ENCODE measurements around the gene ZNF91.

ZNF91 gene

GRCh38 chr19:23312515-23312914 is 82.8 kb downstream of the ZNF91 start:
- no peak overlapping the region for H3K4me2 ChIP-seq (ENCODE audit: insufficient read depth, low read length)
- no peak for ATAC-seq (ENCODE audit: insufficient read depth, low read depth)

GRCh38 chr19:23311551-23311950 is 83.7 kb downstream of the ZNF91 start:
- no peak for TF ChIP-seq CTCF (IDR thresholded peaks at IDR 0.05; ENCODE audit: borderline replicate concordance, extremely low read depth, low read length, poor library complexity, severe bottlenecking)
- TF ChIP-seq EZH2 (IDR thresholded peaks at IDR 0.05; ENCODE audit: borderline replicate concordance, low read depth, low read length, severe bottlenecking) = no peak
- Histone ChIP-seq H3K9ac (ENCODE audit: low read depth, low read length) (no peak overlapping the region), H3K27me3 (ENCODE audit: insufficient read depth, low read length, poor library complexity) (no peaks in the 10 kb centered on the region), H3K4me3 (ENCODE audit: low read depth in 1 of 2, low read length in 2 of 2) (no peak overlapping the region), H3K79me2 (ENCODE audit: insufficient read depth, low read length) (no peaks in the 10 kb centered on the region), H2AFZ (ENCODE audit: low read depth, low read length) (no peak overlapping the region), H3K36me3 (ENCODE audit: insufficient read depth, low read length) (no peaks in the 10 kb centered on the region), H3K4me1 (ENCODE audit: insufficient read depth, low read length) (no peaks in the 10 kb centered on the region), H3K4me2 (ENCODE audit: insufficient read depth, low read length) (no peak overlapping the region), H3K27ac (ENCODE audit: low read length) (no peak overlapping the region), H3K9me3 (ENCODE audit: insufficient read depth, low read length, severe bottlenecking) (no peaks in the 10 kb centered on the region), H4K20me1 (ENCODE audit: insufficient read depth, low read length) (no peaks in the 10 kb centered on the region)
- DNase-seq (no peak), ATAC-seq (ENCODE audit: insufficient read depth, low read depth) (no peak)

More at GRCh38 chr19:23312515-23312914, 82.8 kb downstream of the ZNF91 start:
- no peaks in the 10 kb centered on the region for H3K9me3 ChIP-seq (ENCODE audit: insufficient read depth, low read length, severe bottlenecking)
- H3K27ac ChIP-seq (ENCODE audit: low read length) = no peak overlapping the region
- H3K4me1 ChIP-seq (ENCODE audit: insufficient read depth, low read length) = no peaks in the 10 kb centered on the region
- TF ChIP-seq CTCF (IDR thresholded peaks at IDR 0.05; ENCODE audit: borderline replicate concordance, extremely low read depth, low read length, poor library complexity, severe bottlenecking) = no peak
- TF ChIP-seq EZH2 (IDR thresholded peaks at IDR 0.05; ENCODE audit: borderline replicate concordance, low read depth, low read length, severe bottlenecking) = no peak
- no peaks in the 10 kb centered on the region for H3K36me3 ChIP-seq (ENCODE audit: insufficient read depth, low read length)
- H4K20me1 ChIP-seq (ENCODE audit: insufficient read depth, low read length) = no peaks in the 10 kb centered on the region
- no peak overlapping the region for H3K9ac ChIP-seq (ENCODE audit: low read depth, low read length)
- no peak for DNase-seq
- H3K4me3 ChIP-seq (ENCODE audit: low read depth in 1 of 2, low read length in 2 of 2) = no peak overlapping the region
- no peaks in the 10 kb centered on the region for H3K27me3 ChIP-seq (ENCODE audit: insufficient read depth, low read length, poor library complexity)
- no peak overlapping the region for H2AFZ ChIP-seq (ENCODE audit: low read depth, low read length)
- no peaks in the 10 kb centered on the region for H3K79me2 ChIP-seq (ENCODE audit: insufficient read depth, low read length)

GRCh38 chr19:23310729-23311211 is 84.5 kb downstream of the ZNF91 start:
- Histone ChIP-seq H3K4me2 (ENCODE audit: insufficient read depth, low read length) (no peak overlapping the region), H3K36me3 (ENCODE audit: insufficient read depth, low read length) (no peaks in the 10 kb centered on the region), H3K9me3 (ENCODE audit: insufficient read depth, low read length, severe bottlenecking) (no peaks in the 10 kb centered on the region), H3K27me3 (ENCODE audit: insufficient read depth, low read length, poor library complexity) (no peaks in the 10 kb centered on the region), H4K20me1 (ENCODE audit: insufficient read depth, low read length) (no peaks in the 10 kb centered on the region), H3K4me3 (ENCODE audit: low read depth in 1 of 2, low read length in 2 of 2) (no peak overlapping the region), H2AFZ (ENCODE audit: low read depth, low read length) (no peak overlapping the region), H3K9ac (ENCODE audit: low read depth, low read length) (no peak overlapping the region), H3K27ac (ENCODE audit: low read length) (no peak overlapping the region), H3K4me1 (ENCODE audit: insufficient read depth, low read length) (no peaks in the 10 kb centered on the region), H3K79me2 (ENCODE audit: insufficient read depth, low read length) (no peaks in the 10 kb centered on the region)
- TF ChIP-seq CTCF (IDR thresholded peaks at IDR 0.05; ENCODE audit: borderline replicate concordance, extremely low read depth, low read length, poor library complexity, severe bottlenecking) (no peak), EZH2 (IDR thresholded peaks at IDR 0.05; ENCODE audit: borderline replicate concordance, low read depth, low read length, severe bottlenecking) (no peak)
- no peak for DNase-seq
- no peak for ATAC-seq (ENCODE audit: insufficient read depth, low read depth)

- no peak overlapping the region for H3K27ac ChIP-seq (ENCODE audit: low read length)
- no peak overlapping the region for H3K4me2 ChIP-seq (ENCODE audit: insufficient read depth, low read length)
- H3K36me3 ChIP-seq (ENCODE audit: insufficient read depth, low read length) = no peaks in the 10 kb centered on the region
- no peak for TF ChIP-seq CTCF (IDR thresholded peaks at IDR 0.05; ENCODE audit: borderline replicate concordance, extremely low read depth, low read length, poor library complexity, severe bottlenecking)
- no peak for TF ChIP-seq EZH2 (IDR thresholded peaks at IDR 0.05; ENCODE audit: borderline replicate concordance, low read depth, low read length, severe bottlenecking)
- H2AFZ ChIP-seq (ENCODE audit: low read depth, low read length) = no peak overlapping the region
- no peaks in the 10 kb centered on the region for H4K20me1 ChIP-seq (ENCODE audit: insufficient read depth, low read length)
- no peaks in the 10 kb centered on the region for H3K9me3 ChIP-seq (ENCODE audit: insufficient read depth, low read length, severe bottlenecking)
- H3K4me3 ChIP-seq (ENCODE audit: low read depth in 1 of 2, low read length in 2 of 2) = no peak overlapping the region
- no peaks in the 10 kb centered on the region for H3K4me1 ChIP-seq (ENCODE audit: insufficient read depth, low read length)
- no peaks in the 10 kb centered on the region for H3K27me3 ChIP-seq (ENCODE audit: insufficient read depth, low read length, poor library complexity)
- ATAC-seq (ENCODE audit: insufficient read depth, low read depth) (no peak), DNase-seq (no peak)
- no peaks in the 10 kb centered on the region for H3K79me2 ChIP-seq (ENCODE audit: insufficient read depth, low read length)
- H3K9ac ChIP-seq (ENCODE audit: low read depth, low read length) = no peak overlapping the region
These were observed 85.3 kb downstream of the ZNF91 start for GRCh38 chr19:23309926-23310325.

All from DND-41 (cell line).